Measurements from ENCODE around the gene TRAF3.
"Not testable (repeated sequence)": the region's sequence is repeated elsewhere in the genome, so short reads cannot be mapped to it uniquely, and the experiment has no call there.

TRAF3 gene

GRCh38 chr14:102829016-102829548 lies 51.8 kb downstream of the TRAF3 start:
- no peak overlapping the region for H3K4me3 ChIP-seq (ENCODE audit: low read length)
- no peak for TF ChIP-seq ZNF274 (IDR thresholded peaks at IDR 0.05; ENCODE audit: low read depth, low read length)

- TF ChIP-seq ZNF274 (IDR thresholded peaks at IDR 0.05; ENCODE audit: low read depth, low read length), result no peak
- no peak overlapping the region for H3K4me3 ChIP-seq (ENCODE audit: low read length)
Observed at GRCh38 chr14:102830474-102831045, 53.3 kb downstream of the TRAF3 start.

- TF ChIP-seq ZNF274 (IDR thresholded peaks at IDR 0.05; ENCODE audit: low read depth, low read length), result no peak
Observed at GRCh38 chr14:102831163-102831804, 54.0 kb downstream of the TRAF3 start.

GRCh38 chr14:102833341-102833740 lies 56.1 kb downstream of the TRAF3 start:
- TF ChIP-seq ZNF274 (IDR thresholded peaks at IDR 0.05; ENCODE audit: low read depth, low read length), result no peak
- no peak overlapping the region for H3K4me3 ChIP-seq (ENCODE audit: low read length)

More at GRCh38 chr14:102831163-102831804, 54.0 kb downstream of the TRAF3 start:
- H3K4me3 ChIP-seq (ENCODE audit: low read length), result no peak overlapping the region

GRCh38 chr14:102833991-102834390 lies 56.7 kb downstream of the TRAF3 start:
- no peak for TF ChIP-seq ZNF274 (IDR thresholded peaks at IDR 0.05; ENCODE audit: low read depth, low read length)
- no peak overlapping the region for H3K4me3 ChIP-seq (ENCODE audit: low read length)

GRCh38 chr14:102835959-102836358 lies 58.7 kb downstream of the TRAF3 start:
- TF ChIP-seq ZNF274 (IDR thresholded peaks at IDR 0.05; ENCODE audit: low read depth, low read length), result no peak
- no peak overlapping the region for H3K4me3 ChIP-seq (ENCODE audit: low read length)

GRCh38 chr14:102837120-102837519 lies 59.9 kb downstream of the TRAF3 start:
- not testable (repeated sequence) for H3K4me3 ChIP-seq (ENCODE audit: low read length)

- H3K4me3 ChIP-seq (ENCODE audit: low read length), result no peak overlapping the region
- no peak for TF ChIP-seq ZNF274 (IDR thresholded peaks at IDR 0.05; ENCODE audit: low read depth, low read length)
Observed at GRCh38 chr14:102838501-102838900, 61.3 kb downstream of the TRAF3 start.

- no peak overlapping the region for H3K4me3 ChIP-seq (ENCODE audit: low read length)
- no peak for TF ChIP-seq ZNF274 (IDR thresholded peaks at IDR 0.05; ENCODE audit: low read depth, low read length)
Observed at GRCh38 chr14:102840115-102840514, 62.9 kb downstream of the TRAF3 start.

- TF ChIP-seq ZNF274 (IDR thresholded peaks at IDR 0.05; ENCODE audit: low read depth, low read length), result no peak
- H3K4me3 ChIP-seq (ENCODE audit: low read length), result no peak overlapping the region
Observed at GRCh38 chr14:102840771-102841528, 63.7 kb downstream of the TRAF3 start.

GRCh38 chr14:102848830-102849525 lies 71.7 kb downstream of the TRAF3 start:
- no peak overlapping the region; the same call in 1 of the 2 replicates for H3K4me3 ChIP-seq (ENCODE audit: low read length)
- no peak for TF ChIP-seq ZNF274 (IDR thresholded peaks at IDR 0.05; ENCODE audit: low read depth, low read length)

- H3K4me3 ChIP-seq (ENCODE audit: low read length), result peak overlapping the region; percentile 56; the same call in 1 of the 2 replicates
Observed at GRCh38 chr14:102849526-102850379, 72.5 kb downstream of the TRAF3 start.

GRCh38 chr14:102853648-102854047 lies 76.4 kb downstream of the TRAF3 start:
- TF ChIP-seq ZNF274 (IDR thresholded peaks at IDR 0.05; ENCODE audit: low read depth, low read length), result no peak

More at GRCh38 chr14:102849526-102850379, 72.5 kb downstream of the TRAF3 start:
- TF ChIP-seq ZNF274 (IDR thresholded peaks at IDR 0.05; ENCODE audit: low read depth, low read length), result no peak

More at GRCh38 chr14:102853648-102854047, 76.4 kb downstream of the TRAF3 start:
- H3K4me3 ChIP-seq (ENCODE audit: low read length), result no peak overlapping the region

All from GM08714 (cell line).